Measurements from ENCODE around the gene PRR7.

DNA sequence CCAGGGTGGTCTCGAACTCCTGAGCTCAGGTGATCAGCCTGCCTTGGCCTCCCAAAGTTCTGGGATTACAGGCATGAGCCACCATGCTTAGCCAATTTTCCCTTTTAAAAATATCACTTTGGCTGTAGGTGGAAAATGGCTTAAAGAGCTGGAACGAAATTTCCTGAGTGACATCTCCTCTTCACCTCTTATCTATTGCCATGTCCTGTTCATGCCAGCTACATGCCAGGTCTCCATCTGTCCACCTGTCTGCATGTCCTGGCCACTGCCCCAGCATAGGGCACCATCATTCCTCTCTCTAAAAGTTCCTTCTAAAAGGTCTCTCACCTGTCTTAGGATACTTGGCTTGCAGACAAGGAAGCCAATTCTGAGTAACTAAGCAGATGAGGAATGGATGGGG lies 22.9 kb upstream of the PRR7 start:
- TF ChIP-seq, protein P1, sequence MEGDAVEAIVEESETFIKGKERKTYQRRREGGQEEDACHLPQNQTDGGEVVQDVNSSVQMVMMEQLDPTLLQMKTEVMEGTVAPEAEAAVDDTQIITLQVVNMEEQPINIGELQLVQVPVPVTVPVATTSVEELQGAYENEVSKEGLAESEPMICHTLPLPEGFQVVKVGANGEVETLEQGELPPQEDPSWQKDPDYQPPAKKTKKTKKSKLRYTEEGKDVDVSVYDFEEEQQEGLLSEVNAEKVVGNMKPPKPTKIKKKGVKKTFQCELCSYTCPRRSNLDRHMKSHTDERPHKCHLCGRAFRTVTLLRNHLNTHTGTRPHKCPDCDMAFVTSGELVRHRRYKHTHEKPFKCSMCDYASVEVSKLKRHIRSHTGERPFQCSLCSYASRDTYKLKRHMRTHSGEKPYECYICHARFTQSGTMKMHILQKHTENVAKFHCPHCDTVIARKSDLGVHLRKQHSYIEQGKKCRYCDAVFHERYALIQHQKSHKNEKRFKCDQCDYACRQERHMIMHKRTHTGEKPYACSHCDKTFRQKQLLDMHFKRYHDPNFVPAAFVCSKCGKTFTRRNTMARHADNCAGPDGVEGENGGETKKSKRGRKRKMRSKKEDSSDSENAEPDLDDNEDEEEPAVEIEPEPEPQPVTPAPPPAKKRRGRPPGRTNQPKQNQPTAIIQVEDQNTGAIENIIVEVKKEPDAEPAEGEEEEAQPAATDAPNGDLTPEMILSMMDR (IDR thresholded peaks at IDR 0.05) = no peak
- TF ChIP-seq POLR2A (IDR thresholded peaks at IDR 0.05) = no peak
